ENCODE results near the gene MEAF6.
A peak's percentile ranks its signal among the peaks of the same experiment; 100 is the strongest.
"Not testable (repeated sequence)": the region's sequence is repeated elsewhere in the genome, so short reads cannot be mapped to it uniquely, and the experiment has no call there.

MEAF6 gene

GRCh38 chr1:37529888-37530287 lies 15.3 kb upstream of the MEAF6 start:
- not testable (repeated sequence) for DNase-seq

- no peak for DNase-seq
Measured at GRCh38 chr1:37519613-37520012, 5.0 kb upstream of the MEAF6 start.

- not testable (repeated sequence) for DNase-seq
Measured at GRCh38 chr1:37518929-37519328, 4.4 kb upstream of the MEAF6 start.

- DNase-seq, result not testable (repeated sequence)
Measured at GRCh38 chr1:37518241-37518640, 3.7 kb upstream of the MEAF6 start.

GRCh38 chr1:37517569-37517968 lies 3.0 kb upstream of the MEAF6 start:
- no peak for DNase-seq

- no peak for DNase-seq
Measured at GRCh38 chr1:37515185-37516034, 844 bp upstream of the MEAF6 start.

GRCh38 chr1:37513795-37514349 lies 694 bp downstream of the MEAF6 start:
- no peak for DNase-seq

- DNase-seq, result no peak
Measured at GRCh38 chr1:37509181-37509580, 5.4 kb downstream of the MEAF6 start.

GRCh38 chr1:37506740-37507139 lies 7.8 kb downstream of the MEAF6 start:
- no peak for DNase-seq

GRCh38 chr1:37502791-37503190 lies 11.8 kb downstream of the MEAF6 start:
- DNase-seq, result not testable (repeated sequence)

GRCh38 chr1:37502104-37502503 lies 12.5 kb downstream of the MEAF6 start:
- DNase-seq, result no peak

GRCh38 chr1:37501661-37502060 lies 12.9 kb downstream of the MEAF6 start:
- DNase-seq, result no peak

GRCh38 chr1:37498872-37499617 lies 15.5 kb downstream of the MEAF6 start:
- DNase-seq, result no peak

- DNase-seq, result no peak
Measured at GRCh38 chr1:37497832-37498231, 16.7 kb downstream of the MEAF6 start.

GRCh38 chr1:37495875-37496274 lies 18.7 kb downstream of the MEAF6 start:
- DNase-seq, result no peak

- DNase-seq, result no peak
Measured at GRCh38 chr1:37493336-37494098, 21.0 kb downstream of the MEAF6 start.

GRCh38 chr1:37487619-37487984 lies 27.0 kb downstream of the MEAF6 start:
- no peak for DNase-seq

- peak; percentile 18 for DNase-seq
Measured at GRCh38 chr1:37486680-37487618, 27.6 kb downstream of the MEAF6 start.

GRCh38 chr1:37485902-37486679 lies 28.5 kb downstream of the MEAF6 start:
- DNase-seq, result no peak

- no peak for DNase-seq
Measured at GRCh38 chr1:37484325-37485051, 30.1 kb downstream of the MEAF6 start.
